Limb (tissue), 2 donors: Measurements from ENCODE around the gene PPP2R1A.
"Not testable (repeated sequence)": the region's sequence is repeated elsewhere in the genome, so short reads cannot be mapped to it uniquely, and the experiment has no call there.

ENCODE experiments used
- DNase-seq, 2 donors: peaks; one replicate each; pipeline ENCODE4 v3.0.0-alpha.2; 2016; ENCODE audit errors: extremely low spot score in 2 of 2

Gene PPP2R1A

GRCh38 chr19:52200755-52201391 lies 11.0 kb downstream of the PPP2R1A start:
- not testable (repeated sequence) for DNase-seq

GRCh38 chr19:52206481-52206880 lies 16.6 kb downstream of the PPP2R1A start:
- no peak for DNase-seq

GRCh38 chr19:52211203-52211602 lies 21.4 kb downstream of the PPP2R1A start:
- no peak for DNase-seq

- no peak for DNase-seq
Observed at GRCh38 chr19:52211926-52212571, 22.2 kb downstream of the PPP2R1A start.

- no peak for DNase-seq
Observed at GRCh38 chr19:52212572-52213255, 22.9 kb downstream of the PPP2R1A start.

- DNase-seq, result no peak
Observed at GRCh38 chr19:52214241-52214640, 24.4 kb downstream of the PPP2R1A start.

GRCh38 chr19:52216401-52216800 lies 26.5 kb downstream of the PPP2R1A start:
- no peak for DNase-seq

- no peak for DNase-seq
Observed at GRCh38 chr19:52217576-52217975, 27.7 kb downstream of the PPP2R1A start.

GRCh38 chr19:52219611-52220010 lies 29.8 kb downstream of the PPP2R1A start:
- peak in 1 of 2 donors; percentile 37 for DNase-seq

GRCh38 chr19:52221031-52221430 lies 31.2 kb downstream of the PPP2R1A start:
- DNase-seq, result no peak

- no peak for DNase-seq
Observed at GRCh38 chr19:52221831-52222375, 32.1 kb downstream of the PPP2R1A start.

GRCh38 chr19:52224211-52224610 lies 34.4 kb downstream of the PPP2R1A start:
- DNase-seq, result no peak

- no peak for DNase-seq
Observed at GRCh38 chr19:52226652-52227051, 36.8 kb downstream of the PPP2R1A start.

- no peak for DNase-seq
Observed at GRCh38 chr19:52227196-52227940, 37.5 kb downstream of the PPP2R1A start.

- DNase-seq, result no peak
Observed at GRCh38 chr19:52227980-52228379, 38.1 kb downstream of the PPP2R1A start.

GRCh38 chr19:52229524-52229923 lies 39.7 kb downstream of the PPP2R1A start:
- DNase-seq, result no peak

GRCh38 chr19:52230685-52231084 lies 40.8 kb downstream of the PPP2R1A start:
- no peak for DNase-seq

- no peak for DNase-seq
Observed at GRCh38 chr19:52231154-52231910, 41.5 kb downstream of the PPP2R1A start.

GRCh38 chr19:52234406-52234805 lies 44.6 kb downstream of the PPP2R1A start:
- DNase-seq, result no peak

GRCh38 chr19:52237197-52237596 lies 47.3 kb downstream of the PPP2R1A start:
- no peak for DNase-seq
